ENCODE results near the gene SLC16A10.

The SLC16A10 gene, protein sequence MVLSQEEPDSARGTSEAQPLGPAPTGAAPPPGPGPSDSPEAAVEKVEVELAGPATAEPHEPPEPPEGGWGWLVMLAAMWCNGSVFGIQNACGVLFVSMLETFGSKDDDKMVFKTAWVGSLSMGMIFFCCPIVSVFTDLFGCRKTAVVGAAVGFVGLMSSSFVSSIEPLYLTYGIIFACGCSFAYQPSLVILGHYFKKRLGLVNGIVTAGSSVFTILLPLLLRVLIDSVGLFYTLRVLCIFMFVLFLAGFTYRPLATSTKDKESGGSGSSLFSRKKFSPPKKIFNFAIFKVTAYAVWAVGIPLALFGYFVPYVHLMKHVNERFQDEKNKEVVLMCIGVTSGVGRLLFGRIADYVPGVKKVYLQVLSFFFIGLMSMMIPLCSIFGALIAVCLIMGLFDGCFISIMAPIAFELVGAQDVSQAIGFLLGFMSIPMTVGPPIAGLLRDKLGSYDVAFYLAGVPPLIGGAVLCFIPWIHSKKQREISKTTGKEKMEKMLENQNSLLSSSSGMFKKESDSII

DNA sequence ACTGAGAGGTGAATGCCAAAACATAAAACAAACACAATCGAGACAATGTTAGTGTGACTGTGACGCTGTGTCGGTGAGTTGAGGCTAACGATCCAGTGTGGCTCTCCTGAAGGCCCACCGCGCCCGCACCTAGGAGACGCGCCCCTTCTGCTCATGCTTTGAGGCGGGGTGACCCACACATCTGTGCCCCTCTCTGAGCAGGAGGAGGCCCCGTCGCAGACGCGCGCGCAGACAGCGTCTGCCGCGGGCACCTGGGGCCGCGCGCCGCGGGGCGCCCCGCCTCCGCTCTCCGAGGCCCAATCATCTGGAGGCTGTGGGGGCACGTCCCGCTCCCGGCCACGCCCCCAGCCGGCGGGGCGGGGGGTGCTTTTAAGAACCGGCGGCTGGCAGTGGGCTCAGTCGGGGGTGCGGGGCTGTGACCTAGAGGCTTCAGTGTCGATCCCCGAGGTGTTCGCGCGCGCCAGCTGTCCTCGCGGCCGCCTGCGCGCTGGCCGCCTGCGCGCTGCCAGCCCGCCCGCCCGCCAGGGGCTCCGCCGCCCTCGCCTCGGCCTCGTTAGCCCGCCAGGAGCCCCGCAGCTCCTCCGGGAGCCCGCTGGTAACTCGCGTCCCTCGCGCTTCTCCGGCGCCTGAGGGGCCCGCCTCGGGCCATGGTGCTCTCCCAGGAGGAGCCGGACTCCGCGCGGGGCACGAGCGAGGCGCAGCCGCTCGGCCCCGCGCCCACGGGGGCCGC, at the start of gene SLC16A10:
Gene SLC16A10, plus strand, starts transcription at position 398 of the 730 bp plus-strand sequence. Its CDS starts 250 bp downstream, at position 648.
- TF ChIP-seq, protein P1, sequence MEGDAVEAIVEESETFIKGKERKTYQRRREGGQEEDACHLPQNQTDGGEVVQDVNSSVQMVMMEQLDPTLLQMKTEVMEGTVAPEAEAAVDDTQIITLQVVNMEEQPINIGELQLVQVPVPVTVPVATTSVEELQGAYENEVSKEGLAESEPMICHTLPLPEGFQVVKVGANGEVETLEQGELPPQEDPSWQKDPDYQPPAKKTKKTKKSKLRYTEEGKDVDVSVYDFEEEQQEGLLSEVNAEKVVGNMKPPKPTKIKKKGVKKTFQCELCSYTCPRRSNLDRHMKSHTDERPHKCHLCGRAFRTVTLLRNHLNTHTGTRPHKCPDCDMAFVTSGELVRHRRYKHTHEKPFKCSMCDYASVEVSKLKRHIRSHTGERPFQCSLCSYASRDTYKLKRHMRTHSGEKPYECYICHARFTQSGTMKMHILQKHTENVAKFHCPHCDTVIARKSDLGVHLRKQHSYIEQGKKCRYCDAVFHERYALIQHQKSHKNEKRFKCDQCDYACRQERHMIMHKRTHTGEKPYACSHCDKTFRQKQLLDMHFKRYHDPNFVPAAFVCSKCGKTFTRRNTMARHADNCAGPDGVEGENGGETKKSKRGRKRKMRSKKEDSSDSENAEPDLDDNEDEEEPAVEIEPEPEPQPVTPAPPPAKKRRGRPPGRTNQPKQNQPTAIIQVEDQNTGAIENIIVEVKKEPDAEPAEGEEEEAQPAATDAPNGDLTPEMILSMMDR (IDR thresholded peaks at IDR 0.05; ENCODE audit: low read length, missing control alignments): no peak
- peak within 1 kb of the TSS; percentile 43 for H3K4me3 ChIP-seq (replicated peaks; ENCODE audit: low read depth, low read length)
- DNase-seq (ENCODE audit: low read depth): peak; percentile 4

DNA sequence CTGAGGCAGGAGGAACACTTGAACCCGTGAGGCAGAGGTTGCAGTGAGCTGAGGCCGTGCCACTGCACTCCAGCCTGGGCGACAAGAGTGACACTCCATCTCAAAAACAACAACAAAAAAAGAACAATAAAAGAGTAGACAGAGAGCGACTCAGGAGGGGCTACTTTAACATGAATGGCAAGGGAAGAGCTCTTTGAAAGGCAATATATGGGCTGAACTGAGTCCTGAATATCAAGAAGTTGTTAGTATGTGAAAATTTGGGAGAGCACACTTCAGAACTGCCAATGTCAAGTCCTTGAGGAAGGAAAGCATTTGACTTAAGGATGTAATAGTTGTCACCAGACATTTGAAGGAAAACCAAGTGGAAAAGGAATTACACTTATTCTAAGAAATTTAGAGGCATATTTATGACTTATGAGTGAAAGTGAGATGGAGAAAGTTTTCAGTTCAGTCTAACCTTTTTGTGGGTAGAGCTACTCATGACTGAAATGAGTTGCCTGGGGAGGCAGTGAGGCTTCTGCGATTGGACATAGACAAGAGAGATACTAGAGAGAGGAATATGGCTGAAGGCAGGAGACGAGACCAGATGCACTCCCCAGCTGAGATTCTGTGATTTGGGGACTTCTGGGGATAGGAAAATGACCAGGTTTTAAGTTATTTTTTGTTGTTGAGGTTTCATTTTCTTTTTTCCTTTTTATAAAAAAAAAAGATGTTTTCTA, 48.6 kb upstream of the SLC16A10 start:
- no peak for DNase-seq (ENCODE audit: low read depth)
- no peak overlapping the region for H3K4me3 ChIP-seq (replicated peaks; ENCODE audit: low read depth, low read length)
- TF ChIP-seq, protein P1 (IDR thresholded peaks at IDR 0.05; ENCODE audit: low read length, missing control alignments): no peak

DNA sequence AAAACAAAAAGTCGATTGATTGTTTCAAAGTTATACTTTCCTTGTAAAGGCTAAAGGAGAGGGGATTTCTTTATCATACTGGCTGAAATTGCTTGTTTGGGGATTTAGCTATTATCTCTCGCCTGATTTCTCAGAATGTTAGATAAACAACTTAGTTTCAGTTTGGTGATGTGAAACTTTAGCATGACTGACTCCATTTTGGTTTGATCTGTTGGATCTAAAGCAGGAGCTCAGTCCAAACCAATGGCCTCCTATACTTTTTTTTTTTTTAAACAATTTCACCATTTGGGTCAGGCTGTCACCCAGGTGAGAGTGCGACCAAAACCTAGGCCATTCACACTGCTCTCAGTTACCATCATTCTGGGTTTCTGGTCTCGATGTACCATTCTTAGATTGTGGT, 45.4 kb upstream of the SLC16A10 start:
- no peak overlapping the region for H3K4me3 ChIP-seq (replicated peaks; ENCODE audit: low read depth, low read length)
- no peak for DNase-seq (ENCODE audit: low read depth)
- TF ChIP-seq, protein P1 (IDR thresholded peaks at IDR 0.05; ENCODE audit: low read length, missing control alignments): no peak

DNA sequence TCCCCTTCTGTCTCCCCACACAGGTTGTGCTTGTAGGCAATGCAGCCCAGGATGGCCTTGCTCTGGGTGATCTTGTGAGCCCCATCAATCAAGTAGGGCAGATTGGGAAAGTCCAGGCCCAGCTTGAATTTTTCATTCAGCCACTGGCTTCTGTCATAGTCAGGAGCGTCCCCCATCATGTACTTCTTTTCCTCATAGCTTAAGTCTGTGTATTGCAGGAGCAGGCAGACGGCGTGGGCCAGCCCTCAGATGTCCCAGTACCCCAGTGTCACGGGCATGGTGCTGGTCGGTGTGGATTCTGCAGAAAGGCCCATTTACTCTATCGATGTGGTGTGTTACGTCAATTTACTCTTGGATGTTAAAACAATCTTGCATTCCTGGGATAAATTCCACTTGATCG, 40.1 kb upstream of the SLC16A10 start:
- H3K4me3 ChIP-seq (replicated peaks; ENCODE audit: low read depth, low read length): no peak overlapping the region
- DNase-seq (ENCODE audit: low read depth): no peak
- TF ChIP-seq, protein P1 (IDR thresholded peaks at IDR 0.05; ENCODE audit: low read length, missing control alignments): no peak

DNA sequence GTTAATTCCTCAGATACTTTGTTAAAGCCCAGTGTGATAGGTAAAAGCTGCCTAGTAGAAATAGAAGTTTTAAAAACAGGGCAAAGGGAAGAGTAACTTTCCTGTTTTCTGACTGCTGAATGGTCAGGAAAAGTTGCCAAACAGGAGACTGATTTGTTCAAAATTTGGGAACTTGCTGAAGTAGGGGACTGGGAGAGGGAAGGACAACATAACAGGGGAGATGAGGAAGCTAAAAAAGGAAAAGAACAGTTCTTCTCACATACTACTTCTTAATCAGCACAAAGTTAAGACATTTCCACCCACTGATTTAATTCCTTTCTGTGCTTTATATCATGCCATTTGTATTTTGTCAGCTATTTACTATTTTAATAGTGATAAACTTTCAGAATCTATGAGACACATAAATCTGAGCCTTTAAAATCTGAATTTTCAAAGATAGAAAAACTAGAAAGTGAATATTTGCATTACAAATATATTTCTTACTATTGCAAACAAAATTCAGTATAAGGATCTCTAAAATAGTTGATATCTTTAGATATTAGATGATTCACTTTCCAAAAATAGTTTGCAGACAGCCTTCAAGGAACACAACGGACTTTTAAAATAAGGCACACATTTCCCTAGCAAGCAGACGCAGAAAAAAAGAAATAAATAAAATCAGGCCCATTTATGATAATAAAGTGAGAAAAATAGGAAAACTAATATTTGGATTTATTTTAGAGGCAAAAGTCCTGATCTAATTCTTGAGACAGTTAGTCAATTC, 36.9 kb upstream of the SLC16A10 start:
- no peak overlapping the region for H3K4me3 ChIP-seq (replicated peaks; ENCODE audit: low read depth, low read length)
- TF ChIP-seq, protein P1 (IDR thresholded peaks at IDR 0.05; ENCODE audit: low read length, missing control alignments): no peak
- DNase-seq (ENCODE audit: low read depth): no peak

DNA sequence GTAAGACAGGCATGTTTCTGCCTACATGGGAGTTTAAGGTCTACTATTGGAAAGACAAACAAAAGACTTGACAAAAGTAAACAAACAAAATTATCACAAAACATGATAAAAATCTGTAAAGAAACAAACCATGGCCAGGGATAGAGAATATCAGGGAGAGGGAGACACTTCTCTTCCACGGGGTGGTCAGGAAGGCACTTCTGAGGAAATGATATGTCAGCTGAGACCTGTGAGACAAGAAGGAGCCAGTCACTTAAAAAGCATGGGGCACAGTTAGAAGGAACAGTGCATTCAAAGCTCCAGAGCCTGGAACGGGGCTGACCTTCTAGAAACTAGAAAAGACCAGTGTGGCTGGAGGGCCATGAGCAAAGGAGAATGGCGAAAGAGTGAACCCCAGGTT, 35.1 kb upstream of the SLC16A10 start:
- TF ChIP-seq, protein P1 (IDR thresholded peaks at IDR 0.05; ENCODE audit: low read length, missing control alignments): no peak
- H3K4me3 ChIP-seq (replicated peaks; ENCODE audit: low read depth, low read length): no peak overlapping the region
- no peak for DNase-seq (ENCODE audit: low read depth)
